HG03558 (cell line): ENCODE results near the gene VEPH1.
"Not testable (repeated sequence)": the region's sequence is repeated elsewhere in the genome, so short reads cannot be mapped to it uniquely, and the experiment has no call there.

ENCODE experiments used
- ATAC-seq: cut with Tn5 transposase; IDR thresholded peaks from one replicate; pipeline ENCODE4 v1.9.1; 2021; ENCODE audit warnings: moderate number of reproducible peaks; ENCODE audit not compliant: unreplicated experiment; ENCODE audit errors: extremely low read depth

The VEPH1 gene

DNA sequence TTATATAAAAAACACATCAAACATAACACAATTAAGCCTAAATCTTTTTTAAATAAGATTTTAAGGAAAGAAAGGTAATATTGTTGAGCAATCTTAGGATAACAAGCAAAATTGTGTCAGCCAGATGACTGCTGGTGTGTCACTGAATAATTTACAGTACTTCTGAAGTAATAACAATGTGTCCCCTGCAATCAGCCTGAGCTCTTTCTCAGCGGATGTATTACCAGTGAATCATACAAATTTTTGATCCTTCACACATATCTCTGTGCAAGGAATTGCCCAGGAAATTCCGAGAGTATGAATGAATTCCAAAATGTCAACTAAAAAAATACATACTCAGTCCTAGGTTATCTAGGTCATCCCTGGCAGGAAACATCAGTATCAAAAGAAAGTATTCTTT, 143.2 kb downstream of the VEPH1 start:
- ATAC-seq, result no peak

DNA sequence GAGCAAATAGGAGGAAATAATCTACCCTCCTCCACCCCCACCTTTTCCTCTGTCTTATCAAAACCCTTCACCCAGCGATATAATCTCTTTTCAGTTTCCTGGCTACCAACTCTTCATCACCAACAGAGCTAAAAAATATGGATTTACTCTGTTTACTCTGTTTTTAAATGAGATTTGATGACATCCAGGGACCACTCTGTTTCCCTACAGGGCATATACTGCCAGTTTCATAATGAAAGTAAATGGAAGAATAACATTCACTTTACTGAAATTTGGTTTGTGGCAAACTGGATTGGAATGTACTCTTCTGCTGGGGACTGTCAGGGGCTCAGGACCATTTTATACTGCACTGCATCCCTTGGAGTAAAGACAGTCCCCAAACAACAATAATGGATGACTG, 146.7 kb downstream of the VEPH1 start:
- no peak for ATAC-seq

DNA sequence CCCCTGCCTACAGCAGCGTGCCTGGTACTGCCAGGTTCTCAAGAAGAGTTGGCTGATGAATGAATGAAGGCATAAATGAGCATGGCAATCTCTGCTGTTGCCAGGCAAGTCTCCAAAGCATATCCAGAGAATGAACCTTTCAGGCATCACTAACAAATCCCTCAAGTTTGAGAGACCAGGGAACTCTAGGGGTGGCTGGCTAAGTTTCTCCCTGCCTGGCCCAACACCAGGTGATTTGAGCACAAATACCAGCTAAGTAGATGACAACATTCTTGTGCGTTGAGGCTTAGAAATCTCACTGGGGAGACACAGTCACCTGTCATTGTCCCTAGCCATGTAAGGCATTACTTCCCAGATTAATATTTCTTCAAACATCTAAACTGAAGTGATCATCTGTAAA, 147.9 kb downstream of the VEPH1 start:
- ATAC-seq, result no peak

DNA sequence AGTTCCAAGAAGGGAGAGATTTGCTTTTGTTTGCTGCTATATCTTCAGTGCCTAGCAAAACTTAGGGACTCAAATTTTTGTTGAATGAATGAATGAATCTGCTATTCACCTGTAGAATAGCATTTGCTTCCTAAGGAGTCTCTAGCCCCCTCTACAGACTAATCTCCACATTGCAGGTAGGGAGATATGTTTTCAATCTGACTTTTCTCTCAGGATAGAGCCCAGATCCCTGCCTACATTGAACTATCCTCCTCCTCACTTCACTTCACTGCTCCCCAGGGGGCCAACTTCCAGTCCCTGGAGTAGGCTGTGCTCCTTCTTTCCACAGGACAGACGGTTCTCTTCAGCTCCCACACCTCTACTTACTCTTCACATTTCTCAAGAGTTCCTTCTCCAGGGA, 148.5 kb downstream of the VEPH1 start:
- ATAC-seq, result no peak

DNA sequence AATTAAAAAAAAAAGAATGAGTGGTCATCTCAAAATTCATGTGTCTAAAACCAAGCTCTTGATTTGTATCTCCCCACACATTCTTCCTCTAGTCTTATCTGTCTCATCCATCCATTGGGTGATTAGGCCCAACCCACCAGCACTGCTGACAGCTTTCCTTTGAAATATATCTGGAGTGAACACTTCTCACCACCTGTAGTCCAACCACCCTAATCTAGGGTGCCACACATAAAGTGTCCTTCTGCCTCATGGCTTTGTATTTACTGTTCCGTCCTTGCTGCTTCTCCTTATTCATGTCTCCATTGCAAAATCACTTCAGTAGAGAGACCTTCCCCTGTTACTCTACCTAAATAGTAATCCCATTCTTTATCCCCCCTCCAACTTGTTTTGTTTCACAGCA, 149.0 kb downstream of the VEPH1 start:
- no peak for ATAC-seq

DNA sequence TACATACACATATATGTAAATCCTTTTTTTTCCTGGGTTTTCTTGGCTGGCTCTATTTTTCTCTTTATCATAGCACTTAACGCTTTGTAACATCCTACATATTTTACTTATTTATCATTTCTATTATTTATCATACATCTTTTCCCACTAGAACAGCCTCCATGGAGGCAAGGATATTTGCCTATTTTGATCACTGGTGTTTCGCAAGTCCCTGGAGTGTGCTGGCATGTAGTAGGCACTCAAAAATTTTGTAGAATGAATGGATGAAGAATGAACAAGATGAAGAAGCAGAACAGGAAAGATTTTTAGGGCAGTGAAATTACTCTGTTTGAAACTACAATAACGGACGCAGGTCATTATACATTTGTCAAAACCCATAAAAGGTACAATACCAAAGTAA, 149.6 kb downstream of the VEPH1 start:
- ATAC-seq, result no peak

DNA sequence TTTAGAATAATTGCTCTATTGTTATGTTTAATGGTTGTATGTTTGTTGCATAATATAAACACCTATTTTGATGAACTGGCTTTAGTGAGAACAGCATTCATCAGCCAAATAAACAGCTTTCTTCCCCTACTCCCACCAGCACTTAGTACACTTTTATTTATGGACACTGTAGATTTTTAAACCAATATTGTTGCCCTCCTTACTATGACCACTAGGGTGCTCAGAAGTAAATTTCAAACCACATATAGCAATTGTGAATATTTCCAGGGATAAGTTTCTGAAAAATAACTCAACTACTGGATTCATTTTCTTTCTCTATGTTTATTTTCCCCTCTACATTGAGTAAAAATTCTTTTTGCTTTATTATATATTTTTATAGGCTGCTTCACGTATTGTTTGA, 151.2 kb downstream of the VEPH1 start:
- no peak for ATAC-seq

DNA sequence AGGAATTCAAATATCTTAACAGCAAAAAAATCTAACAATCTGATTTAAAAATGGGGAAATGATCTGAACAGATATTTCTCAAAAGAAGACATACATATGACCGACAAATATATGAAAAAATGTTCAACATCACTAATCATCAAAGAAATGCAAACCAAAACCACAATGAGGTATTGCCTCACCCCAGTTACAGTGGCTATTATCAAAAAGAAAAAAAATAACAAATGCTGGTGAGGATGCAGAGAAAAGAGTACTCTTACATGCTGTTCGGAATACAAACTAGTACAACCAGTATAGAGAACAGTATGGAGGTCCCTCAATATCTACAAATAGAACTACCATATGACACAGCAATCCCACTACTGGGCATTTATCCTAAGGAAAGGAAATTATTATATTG, 152.6 kb downstream of the VEPH1 start:
- not testable (repeated sequence) for ATAC-seq

DNA sequence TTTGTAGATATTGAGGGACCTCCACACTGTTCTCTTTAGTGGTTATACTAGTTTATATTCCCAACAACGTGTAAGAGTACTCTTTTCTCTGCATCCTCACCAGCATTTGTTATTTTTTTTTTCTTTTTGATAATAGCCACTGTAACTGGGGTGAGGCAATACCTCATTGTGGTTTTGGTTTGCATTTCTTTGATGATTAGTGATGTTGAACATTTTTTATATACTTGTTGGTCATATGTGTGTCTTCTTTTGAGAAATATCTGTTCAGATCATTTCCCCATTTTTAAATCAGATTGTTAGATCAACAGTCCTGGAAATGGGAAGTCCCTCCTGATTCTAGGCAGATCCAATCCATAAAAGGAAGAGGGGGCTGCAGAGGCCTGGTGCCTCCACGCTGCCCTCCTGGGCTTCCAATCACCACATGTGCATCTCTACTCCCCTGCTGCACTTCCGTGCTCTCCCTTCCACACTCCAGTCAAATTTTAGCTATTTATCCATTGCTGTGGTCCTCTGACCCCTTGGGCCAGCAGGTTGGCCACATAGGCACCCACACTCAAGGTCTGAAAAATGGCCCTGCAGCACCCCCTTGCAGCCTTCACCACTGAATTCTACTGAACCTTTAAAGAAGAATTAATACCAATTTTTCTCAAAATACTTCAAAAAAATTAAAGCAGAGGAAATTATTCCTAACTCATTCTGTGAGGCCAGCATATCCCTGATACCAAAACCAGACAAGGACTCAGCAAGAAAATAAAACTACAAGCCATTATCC, 154.7 kb downstream of the VEPH1 start:
- not testable (repeated sequence) for ATAC-seq

DNA sequence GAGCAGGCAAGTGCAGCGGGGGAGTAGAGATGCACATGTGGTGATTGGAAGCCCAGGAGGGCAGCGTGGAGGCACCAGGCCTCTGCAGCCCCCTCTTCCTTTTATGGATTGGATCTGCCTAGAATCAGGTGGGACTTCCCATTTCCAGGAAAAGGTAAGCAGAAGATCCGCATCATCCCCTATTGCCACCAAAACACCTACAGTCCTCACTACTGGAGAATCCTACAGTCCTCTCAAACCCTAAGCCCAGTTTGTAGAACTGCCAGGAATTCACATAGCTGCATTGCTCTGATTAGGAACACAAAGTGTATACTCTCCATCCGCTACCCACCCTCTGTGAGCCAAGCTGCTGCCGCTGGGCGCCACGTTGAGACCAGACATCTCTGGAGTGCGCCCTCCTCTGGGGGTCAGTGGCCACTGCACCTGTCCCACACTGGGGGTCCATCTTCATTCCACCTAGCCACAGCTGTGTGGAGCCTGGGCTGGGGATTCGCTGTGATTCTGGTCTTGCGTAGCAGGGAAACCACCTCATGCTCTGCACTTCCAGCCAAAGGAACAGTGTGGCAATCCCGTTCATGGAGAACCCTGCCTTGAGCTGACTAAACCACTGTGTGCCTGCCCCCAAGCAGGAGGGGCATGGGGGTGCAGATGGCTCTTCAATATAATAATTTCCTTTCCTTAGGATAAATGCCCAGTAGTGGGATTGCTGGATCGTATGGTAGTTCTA, 155.5 kb downstream of the VEPH1 start:
- ATAC-seq, result no peak

DNA sequence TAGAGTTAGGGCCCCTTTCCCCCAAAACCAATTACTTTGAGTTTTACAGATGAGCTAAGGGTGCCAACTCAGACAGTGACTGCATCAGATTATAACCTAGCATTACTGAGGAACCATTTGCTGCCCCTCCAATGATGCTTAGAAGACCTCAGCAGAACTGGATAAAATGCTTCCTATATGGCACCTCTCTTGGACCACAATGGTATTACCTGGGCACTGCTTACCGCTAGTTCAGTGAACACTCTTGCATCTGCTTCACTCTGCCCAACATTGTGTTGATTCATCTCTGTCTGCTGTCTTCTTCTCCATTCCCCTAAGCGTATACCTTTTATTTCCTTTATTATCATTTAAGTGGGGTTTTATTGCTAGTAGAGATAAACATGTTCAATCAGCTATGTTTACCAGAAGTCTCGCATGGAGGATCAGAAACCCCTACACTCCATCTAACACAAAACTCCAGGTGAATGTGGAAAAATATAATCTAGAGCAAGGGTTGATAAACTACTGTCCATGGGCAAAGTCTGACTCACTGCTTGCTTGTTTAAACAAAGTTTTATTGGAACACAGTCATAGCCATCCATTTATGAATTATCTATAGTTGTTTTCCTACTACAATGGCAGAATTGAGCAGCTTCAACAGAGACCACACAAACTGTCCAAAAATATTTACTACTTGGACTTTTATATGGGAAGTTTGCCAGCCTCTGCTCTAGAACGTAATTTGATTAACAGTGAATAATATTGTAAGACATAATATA, 166.8 kb downstream of the VEPH1 start:
- no peak for ATAC-seq

DNA sequence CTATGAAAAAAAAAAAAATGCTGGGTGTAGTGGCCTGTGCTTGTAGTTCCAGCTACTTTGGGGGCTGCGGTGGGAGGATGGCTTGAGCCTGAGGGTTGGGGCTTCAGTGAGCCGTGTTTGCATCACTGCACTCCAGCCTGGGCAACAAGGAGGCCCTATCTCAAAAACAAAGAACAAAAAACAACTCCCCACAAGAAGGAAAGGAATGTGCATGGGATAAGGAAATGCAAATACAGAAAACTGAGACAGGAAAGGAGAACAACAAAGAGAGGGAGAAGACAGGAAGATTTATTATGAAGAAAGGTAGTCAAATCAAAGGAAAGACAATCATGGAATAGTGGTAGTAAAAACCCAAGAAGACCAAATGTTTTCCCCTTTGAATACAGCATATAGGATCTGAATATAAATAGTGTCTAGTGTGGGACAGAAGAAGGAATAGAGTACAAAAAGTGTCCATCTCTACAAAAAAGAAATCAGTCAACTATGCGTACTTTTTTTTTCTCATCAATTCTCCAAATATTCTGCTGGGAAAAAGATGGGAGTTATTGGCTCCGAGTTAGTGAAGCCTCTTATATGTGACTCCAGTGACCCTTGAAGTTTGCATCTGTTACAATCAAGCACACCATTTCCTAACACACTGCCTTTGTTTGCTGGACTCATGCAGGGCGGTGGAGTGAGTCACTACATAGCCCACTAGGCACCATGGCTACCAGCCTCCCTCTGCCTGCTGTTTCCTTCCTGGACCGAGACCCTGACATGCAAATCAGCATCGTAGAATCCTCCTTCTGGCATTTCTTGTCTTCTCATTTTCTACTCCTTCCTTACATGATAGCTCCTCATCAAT, 167.8 kb downstream of the VEPH1 start:
- no peak for ATAC-seq

DNA sequence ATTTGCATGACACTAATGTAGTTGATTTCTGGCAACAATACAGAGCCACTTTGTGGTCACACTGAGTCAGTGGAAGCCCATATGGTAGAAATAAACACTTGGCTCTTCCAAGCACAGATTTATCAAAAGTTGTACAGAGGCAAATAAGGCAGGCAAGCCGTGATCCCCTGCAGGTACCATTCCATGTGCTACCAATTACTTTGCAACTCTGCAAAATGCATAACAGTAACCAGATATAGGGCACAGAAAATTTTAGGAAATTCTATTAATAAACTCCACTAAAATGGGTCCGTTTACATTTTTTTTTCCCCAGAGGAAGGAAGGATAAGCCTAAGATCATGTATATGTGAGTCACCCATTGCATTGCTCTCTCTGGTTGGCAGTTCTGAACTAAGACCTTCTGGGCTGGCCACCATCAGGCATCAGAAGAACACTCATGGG, 169.6 kb downstream of the VEPH1 start:
- ATAC-seq, result no peak

DNA sequence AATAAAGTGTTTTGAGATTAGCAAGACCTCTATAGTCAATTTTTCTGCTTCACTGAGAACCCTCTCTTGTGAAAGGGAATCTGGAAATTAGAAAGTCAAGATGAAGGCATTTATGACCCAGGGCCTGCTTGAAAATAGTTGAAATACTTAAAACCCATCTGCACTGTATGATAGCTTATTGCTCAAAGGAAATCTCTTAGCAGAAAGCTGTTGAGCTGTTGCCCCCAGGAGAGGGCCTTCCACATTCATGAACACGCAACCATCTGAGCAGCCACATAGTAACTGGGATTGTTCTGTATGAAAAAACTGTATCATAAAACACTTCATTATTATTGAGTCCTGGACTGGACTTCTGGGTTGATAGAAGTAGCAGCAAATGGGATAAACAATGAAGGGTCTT, 173.0 kb downstream of the VEPH1 start:
- ATAC-seq, result no peak

DNA sequence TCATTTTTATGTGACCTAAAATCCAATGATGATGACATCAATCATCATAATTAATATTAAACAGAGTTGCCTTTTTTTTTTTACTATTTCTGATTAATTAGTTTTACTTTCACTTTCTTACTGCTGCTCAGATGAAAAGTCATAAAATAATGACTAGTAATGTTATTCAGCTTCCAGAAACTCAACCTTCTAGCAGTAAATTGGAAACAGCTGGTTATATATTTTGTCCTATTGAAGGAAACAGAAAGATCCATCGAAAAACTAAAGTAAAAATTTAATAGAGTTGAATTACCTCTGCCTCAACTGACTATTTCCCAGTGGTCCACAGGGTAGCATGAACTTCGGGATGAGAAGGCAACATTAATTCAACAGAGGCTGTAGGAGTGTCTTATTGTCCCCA, 173.7 kb downstream of the VEPH1 start:
- no peak for ATAC-seq

DNA sequence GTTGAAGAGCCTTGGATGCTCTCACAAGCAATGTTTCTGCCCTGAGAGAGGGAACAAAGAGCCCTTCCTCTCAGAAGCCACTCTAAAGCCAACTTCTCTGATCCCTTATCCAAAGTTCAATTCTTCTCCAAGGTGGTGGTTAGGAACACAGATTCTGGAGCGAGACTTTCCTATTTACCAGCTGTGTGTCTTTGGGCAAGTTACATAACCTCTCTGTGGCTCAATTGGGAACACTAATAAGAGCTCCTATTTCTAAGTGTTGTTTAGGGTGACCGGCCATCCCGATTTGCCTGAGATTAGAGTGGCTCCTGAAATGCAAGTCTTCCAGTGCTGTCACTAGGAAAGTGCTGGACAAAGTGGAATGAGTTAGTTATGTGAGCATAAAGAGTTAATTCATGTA, 175.4 kb downstream of the VEPH1 start:
- no peak for ATAC-seq

DNA sequence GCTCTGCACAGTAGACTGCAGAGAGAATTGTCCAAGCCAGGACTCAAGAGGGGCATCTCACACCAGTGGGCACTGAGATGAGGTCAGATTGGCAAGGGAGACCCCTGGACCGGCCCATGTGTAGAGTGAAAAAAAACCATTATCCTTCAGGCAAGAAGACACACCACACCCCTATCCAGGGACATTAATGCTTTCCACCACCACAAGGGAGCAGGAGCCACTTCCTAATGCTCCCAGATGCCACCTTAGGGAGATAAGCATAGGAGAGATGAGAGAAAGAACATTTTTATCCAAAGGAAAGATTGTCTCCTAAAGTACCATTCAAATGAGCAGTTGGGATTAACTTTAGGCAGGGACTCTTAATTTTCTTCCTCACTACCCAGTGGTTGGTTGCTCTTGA, 176.2 kb downstream of the VEPH1 start:
- no peak for ATAC-seq

DNA sequence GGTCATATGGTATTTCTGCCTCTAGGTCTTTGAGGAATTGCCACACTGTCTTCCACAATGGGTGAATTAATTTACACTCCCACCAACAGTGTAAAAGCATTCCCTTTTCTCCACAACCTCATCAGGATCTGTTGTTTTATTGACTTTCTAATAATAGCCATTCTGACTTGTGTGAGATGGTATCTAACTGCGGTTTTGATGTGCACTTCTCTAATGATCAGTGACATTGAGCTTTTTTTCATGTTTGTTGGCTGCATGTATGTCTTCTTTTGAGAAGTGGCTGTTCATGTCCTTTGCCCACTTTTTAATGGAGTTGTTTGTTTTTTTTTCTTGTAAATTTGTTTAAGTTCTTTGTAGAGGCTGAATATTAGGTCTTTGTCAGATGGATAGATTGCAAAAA, 178.3 kb downstream of the VEPH1 start:
- ATAC-seq, result not testable (repeated sequence)

DNA sequence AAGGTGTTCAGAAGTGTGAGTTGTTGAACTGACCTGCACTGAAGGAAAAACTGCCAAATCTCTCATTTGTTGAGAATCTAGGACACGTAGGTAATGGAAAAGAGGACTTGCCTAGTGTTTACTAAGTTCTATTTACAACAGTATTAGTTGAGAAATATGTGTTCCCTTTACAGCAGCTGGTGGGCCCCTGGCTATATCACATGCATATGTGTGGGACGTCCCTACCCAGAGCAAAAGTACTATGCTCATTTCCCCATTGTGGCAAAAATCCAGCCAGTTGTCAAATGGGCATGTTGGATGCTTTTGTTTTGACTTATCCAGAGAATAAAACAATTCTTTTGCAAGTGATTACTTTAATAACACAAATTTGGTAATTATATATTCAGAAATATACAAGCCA, 179.9 kb downstream of the VEPH1 start:
- ATAC-seq, result no peak

DNA sequence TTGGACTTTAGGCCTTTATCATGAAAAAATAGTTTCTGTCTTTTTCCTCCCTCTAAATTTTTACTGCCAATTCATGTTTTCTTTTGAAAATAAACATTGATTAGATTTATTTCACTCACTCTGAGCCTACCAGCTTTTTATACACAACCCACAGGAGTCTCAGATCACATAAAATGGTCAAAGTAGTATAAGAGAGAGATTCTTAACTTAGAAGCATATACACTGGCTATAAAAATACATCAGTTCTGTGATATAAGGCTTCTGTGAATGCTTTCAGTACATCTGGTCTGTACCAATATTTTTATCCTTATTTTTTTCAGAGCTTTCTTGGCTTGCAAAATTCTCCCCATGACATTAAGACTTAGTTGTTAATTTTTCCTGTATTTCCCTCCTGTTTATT, 183.5 kb downstream of the VEPH1 start:
- ATAC-seq, result no peak
